HEK293T (cell line): Measurements from ENCODE around the gene MYBPC3.

Experiments used
- CTCF ChIA-PET: fragments of 350-600 bp; formaldehyde crosslinking; extraction: SDS; loops from one replicate; lab custom pipeline; 2021; ENCODE audit warnings: antibody characterized with exemption, inconsistent platforms; lab: Yijun Ruan, JAX
- POLR2A ChIA-PET: fragments of 350-600 bp; formaldehyde crosslinking; extraction: SDS; loops from one replicate; lab custom pipeline; 2020; ENCODE audit warnings: antibody characterized with exemption, inconsistent platforms; lab: Yijun Ruan, JAX
- DNase-seq: peaks from one replicate; pipeline ENCODE4 v3.0.0; 2012; ENCODE audit warnings: mixed read lengths; ENCODE audit errors: extremely low spot score
- ARNT ChIP-seq: fragments of 450-650 bp; IDR thresholded peaks from 2 replicates; pipeline ENCODE4 v1.6.1; 2017; ENCODE audit warnings: mild to moderate bottlenecking
- BHLHE40 ChIP-seq: fragments of 450-650 bp; IDR thresholded peaks from 2 replicates; pipeline ENCODE4 v1.6.1; 2016; ENCODE audit warnings: mild to moderate bottlenecking, moderate library complexity, borderline replicate concordance
- CTBP1 ChIP-seq: fragments of 450-650 bp; IDR thresholded peaks from 2 replicates; pipeline ENCODE4 v1.6.1; 2016; ENCODE audit warnings: borderline replicate concordance
- ELF4 ChIP-seq: fragments of 450-650 bp; IDR thresholded peaks from 2 replicates; pipeline ENCODE4 v1.6.1; 2017; ENCODE audit warnings: antibody characterized with exemption
- FOXA1 ChIP-seq: fragments of 450-650 bp; IDR thresholded peaks from 2 replicates; pipeline ENCODE4 v1.6.1; 2016; ENCODE audit warnings: mild to moderate bottlenecking
- FOXK2 ChIP-seq: fragments of 450-650 bp; IDR thresholded peaks from 2 replicates; pipeline ENCODE4 v1.6.1; 2016; ENCODE audit warnings: mild to moderate bottlenecking
- FOXM1 ChIP-seq: fragments of 450-650 bp; IDR thresholded peaks from 2 replicates; pipeline ENCODE4 v1.6.1; 2017; ENCODE audit warnings: mild to moderate bottlenecking, borderline replicate concordance
- HDGF ChIP-seq: fragments of 450-650 bp; IDR thresholded peaks from 2 replicates; pipeline ENCODE4 v1.6.1; 2017; ENCODE audit warnings: antibody characterized with exemption, borderline replicate concordance
- L3MBTL2 ChIP-seq: fragments of 450-650 bp; conservative IDR thresholded peaks from 2 replicates; pipeline ENCODE4 v1.6.1; 2016; ENCODE audit warnings: mild to moderate bottlenecking
- LEF1 ChIP-seq: fragments of 450-650 bp; IDR thresholded peaks from 2 replicates; pipeline ENCODE4 v1.6.1; 2017; ENCODE audit warnings: mild to moderate bottlenecking, borderline replicate concordance
- NFRKB ChIP-seq: fragments of 450-650 bp; IDR thresholded peaks from 2 replicates; pipeline ENCODE4 v1.6.1; 2016; ENCODE audit warnings: mild to moderate bottlenecking, moderate library complexity
- PKNOX1 ChIP-seq: fragments of 450-650 bp; IDR thresholded peaks from 2 replicates; pipeline ENCODE4 v1.6.1; 2016
- SP1 ChIP-seq: fragments of 450-650 bp; IDR thresholded peaks from 2 replicates; pipeline ENCODE4 v1.6.1; 2017
- SUZ12 ChIP-seq: fragments of 450-650 bp; IDR thresholded peaks from 2 replicates; pipeline ENCODE4 v1.6.1; 2016; ENCODE audit warnings: mild to moderate bottlenecking
- TARDBP ChIP-seq: fragments of 450-650 bp; IDR thresholded peaks from 2 replicates; pipeline ENCODE4 v1.6.1; 2016
- ZNF384 ChIP-seq: fragments of 450-650 bp; IDR thresholded peaks from 2 replicates; pipeline ENCODE4 v1.6.1; 2016

The MYBPC3 gene

DNA sequence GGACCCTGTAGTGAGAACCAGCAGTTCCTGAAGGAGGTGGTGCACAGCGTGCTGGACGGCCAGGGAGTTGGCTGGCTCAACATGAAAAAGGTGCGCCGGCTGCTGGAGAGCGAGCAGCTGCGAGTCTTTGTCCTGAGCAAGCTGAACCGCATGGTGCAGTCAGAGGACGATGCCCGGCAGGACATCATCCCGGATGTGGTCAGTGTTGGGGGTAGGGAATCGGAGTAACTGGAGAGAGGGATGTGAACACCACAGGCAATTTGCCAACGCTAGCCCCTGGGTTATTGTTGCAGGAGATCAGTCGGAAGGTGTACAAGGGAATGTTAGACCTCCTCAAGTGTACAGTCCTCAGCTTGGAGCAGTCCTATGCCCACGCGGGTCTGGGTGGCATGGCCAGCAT, 62.6 kb downstream of the MYBPC3 start:
- no peak for DNase-seq
- POLR2A ChIA-PET, result interaction anchor here (0.9 kb wide), 1 partner anchor 11 kb away, joined by 3 read pairs; no protein-coding TSS in a partner anchor
- no peak for TF ChIP-seq ARNT
- no peak for TF ChIP-seq FOXM1
- TF ChIP-seq SP1, result no peak
- TF ChIP-seq SUZ12, result no peak
- no peak for TF ChIP-seq BHLHE40
- no peak for TF ChIP-seq FOXA1
- TF ChIP-seq CTBP1, result no peak
- TF ChIP-seq ZNF384, result no peak
- no peak for TF ChIP-seq ELF4
- TF ChIP-seq LEF1, result no peak
- no peak for TF ChIP-seq L3MBTL2
- TF ChIP-seq FOXK2, result no peak
- no peak for TF ChIP-seq HDGF
- no peak for TF ChIP-seq PKNOX1
- no peak for TF ChIP-seq TARDBP
- CTCF ChIA-PET, result no interaction called here

DNA sequence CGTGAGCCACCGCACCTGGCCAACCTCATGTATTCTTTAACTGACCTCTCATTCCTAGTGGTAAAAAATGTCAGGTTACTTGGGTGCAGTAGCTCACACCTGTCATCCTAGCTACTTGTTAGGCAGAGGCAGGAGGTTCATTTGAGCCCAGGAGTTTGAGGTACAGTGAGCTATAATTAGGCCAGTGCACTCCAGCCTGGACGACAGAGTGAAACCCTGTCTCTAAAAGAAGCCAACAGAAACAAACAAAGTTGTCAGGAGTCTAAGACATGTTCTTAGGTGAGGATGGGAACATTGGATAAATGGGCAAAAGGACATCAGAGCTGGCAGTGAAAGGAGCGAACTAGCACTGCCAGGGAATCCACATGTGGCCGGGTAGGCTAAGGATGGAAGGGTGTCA, 64.4 kb downstream of the MYBPC3 start:
- TF ChIP-seq TARDBP (no peak), ELF4 (no peak), L3MBTL2 (no peak), HDGF (no peak)
- ChIA-PET POLR2A (no interaction called here), CTCF (no interaction called here)
- DNase-seq, result no peak

- POLR2A ChIA-PET, result no interaction called here
- CTCF ChIA-PET, result no interaction called here
- DNase-seq, result no peak
- TF ChIP-seq ELF4 (no peak), ARNT (no peak), TARDBP (no peak), SP1 (no peak), ZNF384 (no peak), BHLHE40 (no peak), NFRKB (no peak)
These were observed 66.3 kb downstream of the MYBPC3 start for GRCh38 chr11:47285969-47286770.

DNA sequence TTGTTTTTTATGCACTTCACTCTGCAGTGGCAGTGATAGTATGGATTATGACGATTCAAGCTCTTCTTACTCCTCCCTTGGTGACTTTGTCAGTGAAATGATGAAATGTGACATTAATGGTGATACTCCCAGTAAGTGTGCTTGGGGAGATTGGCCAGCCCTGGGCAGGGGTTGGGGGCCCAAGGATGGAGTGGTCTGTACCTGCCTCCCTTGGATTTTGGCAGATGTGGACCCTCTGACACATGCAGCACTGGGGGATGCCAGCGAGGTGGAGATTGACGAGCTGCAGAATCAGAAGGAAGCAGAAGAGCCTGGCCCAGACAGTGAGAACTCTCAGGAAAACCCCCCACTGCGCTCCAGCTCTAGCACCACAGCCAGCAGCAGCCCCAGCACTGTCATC, 68.4 kb downstream of the MYBPC3 start:
- CTCF ChIA-PET, result no interaction called here
- POLR2A ChIA-PET, result interaction anchor here (1.3 kb wide), 1 partner anchor 9 kb away, joined by 5 read pairs; no protein-coding TSS in a partner anchor
- no peak for DNase-seq
- TF ChIP-seq BHLHE40 (no peak), PKNOX1 (no peak), HDGF (no peak), SP1 (no peak), FOXA1 (no peak), L3MBTL2 (no peak), NFRKB (no peak), LEF1 (no peak), SUZ12 (no peak), ELF4 (no peak), CTBP1 (no peak), TARDBP (no peak), ARNT (no peak), ZNF384 (no peak), FOXM1 (no peak), FOXK2 (no peak)

GRCh38 chr11:47282462-47282861, 70.0 kb downstream of the MYBPC3 start:
- TF ChIP-seq ELF4 (no peak), LEF1 (no peak), FOXA1 (no peak)
- POLR2A ChIA-PET, result no interaction called here
- CTCF ChIA-PET, result no interaction called here
- no peak for DNase-seq
